RWPE2 (cell line): ENCODE data around the gene GDF9.

Experiments used
- ATAC-seq: fragments of 200-7000 bp; cut with Tn5 transposase; 3 replicates; pipeline ENCODE4 v1.9.1; 2021; ENCODE audit warnings: low read depth
- DNase-seq: peaks from one replicate; pipeline ENCODE4 v3.0.0-alpha.2; 2020; ENCODE audit warnings: low spot score
- H3K27ac ChIP-seq: fragments of 450-650 bp; 2 replicates; pipeline ENCODE4 v1.5.1; 2017; ENCODE audit warnings: mild to moderate bottlenecking; ENCODE audit not compliant: poor library complexity, severe bottlenecking
- H3K27me3 ChIP-seq: fragments of 250-450 bp; sonication (Bioruptor Pico); 2 replicates; pipeline ENCODE4 v1.5.1; 2021; ENCODE audit warnings: mild to moderate bottlenecking, moderate library complexity; ENCODE audit not compliant: insufficient read depth, poor library complexity, severe bottlenecking
- H3K36me3 ChIP-seq: fragments of 250-450 bp; sonication (Bioruptor Pico); 2 replicates; pipeline ENCODE4 v1.5.1; 2020; ENCODE audit warnings: low read depth, mild to moderate bottlenecking, moderate library complexity
- H3K4me1 ChIP-seq: fragments of 250-450 bp; sonication (Bioruptor Pico); 2 replicates; pipeline ENCODE4 v1.5.1; 2021; ENCODE audit warnings: mild to moderate bottlenecking, moderate library complexity; ENCODE audit not compliant: insufficient read depth, poor library complexity, severe bottlenecking
- H3K4me3 ChIP-seq: fragments of 250-450 bp; sonication (Bioruptor Pico); 2 replicates; pipeline ENCODE4 v1.5.1; 2021; ENCODE audit warnings: mild to moderate bottlenecking, moderate library complexity; ENCODE audit not compliant: severe bottlenecking
- H3K9me3 ChIP-seq: fragments of 250-450 bp; sonication (Bioruptor Pico); 2 replicates; pipeline ENCODE4 v1.5.1; 2021; ENCODE audit warnings: mild to moderate bottlenecking, moderate library complexity; ENCODE audit not compliant: severe bottlenecking
- CTCF ChIP-seq: fragments of 450-650 bp; IDR thresholded peaks from one replicate; pipeline ENCODE4 v1.5.1; 2017; ENCODE audit warnings: mild to moderate bottlenecking, moderate library complexity; ENCODE audit not compliant: poor library complexity, severe bottlenecking

The GDF9 gene

GRCh38 chr5:132812123-132812765 is 54.0 kb downstream of the GDF9 start:
- Histone ChIP-seq H3K9me3 (no peaks in the 10 kb centered on the region), H3K4me3 (no peak overlapping the region), H3K27me3 (no peaks in the 10 kb centered on the region), H3K36me3 (no peaks in the 10 kb centered on the region), H3K4me1 (peaks cover 4% of the 10 kb centered on the region), H3K27ac (no peak overlapping the region)
- ATAC-seq = no peak
- TF ChIP-seq CTCF = no peak
- no peak for DNase-seq
